GM12878 (cell line): Measurements from ENCODE around the gene TBC1D1.

Experiments used
- BRCA1 ChIP-seq: IDR thresholded peaks from 2 replicates; pipeline ENCODE4 v1.6.1; 2011; ENCODE audit warnings: low read depth, low read length, improper control_type of control experiment
- EZH2 ChIP-seq: IDR thresholded peaks from 2 replicates; pipeline ENCODE4 v1.6.1; 2012; ENCODE audit warnings: low read depth, mild to moderate bottlenecking, control low read depth, inconsistent platforms, low read length, borderline replicate concordance; ENCODE audit not compliant: control insufficient read depth
- FOXM1 ChIP-seq: IDR thresholded peaks from 2 replicates; pipeline ENCODE4 v1.6.1; 2012; ENCODE audit warnings: low read depth, mild to moderate bottlenecking, inconsistent platforms, low read length, moderate library complexity
- JUND ChIP-seq: IDR thresholded peaks from 2 replicates; pipeline ENCODE4 v1.6.1; 2012; ENCODE audit warnings: low read depth, mild to moderate bottlenecking, low read length, improper control_type of control experiment, moderate library complexity
- MEF2A ChIP-seq: IDR thresholded peaks from 2 replicates; pipeline ENCODE4 v1.6.1; 2011; ENCODE audit warnings: low read depth, mild to moderate bottlenecking, low read length, moderate library complexity; ENCODE audit not compliant: insufficient read depth
- POLR2A ChIP-seq: IDR thresholded peaks from 2 replicates; pipeline ENCODE4 v1.6.1; 2011; ENCODE audit warnings: low read depth, mild to moderate bottlenecking, low read length
- TF ChIP-seq, protein P1 (sequence below): IDR thresholded peaks from 2 replicates; pipeline ENCODE4 v1.6.1; 2011; ENCODE audit warnings: mild to moderate bottlenecking, low read depth, low read length, moderate library complexity; ENCODE audit not compliant: insufficient replicate concordance
- TF ChIP-seq, protein P2 (sequence below), 3 experiments: IDR thresholded peaks in 2 of 3; conservative IDR thresholded peaks in 1 of 3; 2 replicates each; pipeline ENCODE4 v1.5.1; 2011; ENCODE audit warnings: low read depth in 3 of 3, low read length in 3 of 3, mild to moderate bottlenecking in 3 of 3, control low read depth in 2 of 3, moderate library complexity in 2 of 3, inconsistent platforms in 1 of 3, mixed read lengths in 1 of 3; ENCODE audit not compliant: control insufficient read depth in 2 of 3, insufficient read depth in 1 of 3; ENCODE audit errors: extremely low read depth in 1 of 3
- TF ChIP-seq, protein P3 (sequence below): IDR thresholded peaks from 2 replicates; pipeline ENCODE4 v1.6.1; 2012; ENCODE audit warnings: low read length, inconsistent platforms
- TF ChIP-seq, protein P4 (sequence below): IDR thresholded peaks from 2 replicates; pipeline ENCODE4 v1.6.1; 2012; ENCODE audit warnings: low read depth, low read length, improper control_type of control experiment

DNA sequence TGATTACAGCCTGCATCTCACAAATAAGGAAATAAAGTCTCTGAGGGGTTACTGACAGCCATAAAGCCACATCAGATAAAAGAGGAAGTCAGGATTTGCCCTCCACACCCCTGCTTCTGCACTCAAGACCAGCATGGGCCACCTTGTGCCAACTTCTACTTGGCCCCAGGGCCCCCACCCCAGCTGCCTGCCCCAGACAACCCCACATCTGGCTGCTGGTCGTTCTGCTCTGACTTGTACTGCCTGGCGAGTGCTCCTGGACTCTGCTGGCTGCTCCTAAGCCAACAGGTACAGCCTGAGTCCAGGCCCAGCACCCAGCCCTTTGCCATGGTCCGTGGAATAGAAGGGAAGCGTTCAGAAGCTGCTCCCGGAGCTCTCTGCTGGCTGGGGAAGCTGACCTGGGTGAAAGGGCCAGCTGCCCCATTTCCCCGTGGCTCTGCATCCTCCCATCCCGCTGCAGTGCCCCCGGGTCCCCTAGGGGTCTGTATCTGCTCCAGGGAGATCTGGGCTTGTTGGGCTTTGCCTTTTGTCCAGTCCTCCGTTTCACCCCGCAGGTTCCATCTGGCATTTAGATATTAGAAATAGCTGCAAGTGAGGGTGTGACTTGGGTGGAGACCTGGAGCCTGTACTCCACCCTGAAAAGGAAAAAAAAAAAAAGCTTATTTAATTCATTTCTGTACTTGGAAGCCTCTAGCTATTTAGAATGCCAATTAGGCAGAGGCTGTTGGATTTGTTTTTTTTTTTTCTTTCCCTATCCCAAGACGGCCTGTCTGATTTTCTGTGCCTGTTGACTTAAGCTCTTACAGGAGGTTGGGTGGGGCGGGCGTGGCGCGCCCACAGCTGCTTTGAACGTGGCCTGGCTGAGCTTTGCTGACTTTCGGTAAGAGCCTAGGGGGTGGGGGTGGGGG lies 264.1 kb downstream of the TBC1D1 start:
- TF ChIP-seq, protein P1, sequence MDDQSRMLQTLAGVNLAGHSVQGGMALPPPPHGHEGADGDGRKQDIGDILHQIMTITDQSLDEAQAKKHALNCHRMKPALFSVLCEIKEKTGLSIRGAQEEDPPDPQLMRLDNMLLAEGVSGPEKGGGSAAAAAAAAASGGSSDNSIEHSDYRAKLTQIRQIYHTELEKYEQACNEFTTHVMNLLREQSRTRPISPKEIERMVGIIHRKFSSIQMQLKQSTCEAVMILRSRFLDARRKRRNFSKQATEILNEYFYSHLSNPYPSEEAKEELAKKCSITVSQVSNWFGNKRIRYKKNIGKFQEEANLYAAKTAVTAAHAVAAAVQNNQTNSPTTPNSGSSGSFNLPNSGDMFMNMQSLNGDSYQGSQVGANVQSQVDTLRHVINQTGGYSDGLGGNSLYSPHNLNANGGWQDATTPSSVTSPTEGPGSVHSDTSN: no peak
- no peak for TF ChIP-seq POLR2A
- TF ChIP-seq JUND: no peak
- no peak for TF ChIP-seq BRCA1
- no peak for TF ChIP-seq MEF2A
- TF ChIP-seq, protein P2, sequence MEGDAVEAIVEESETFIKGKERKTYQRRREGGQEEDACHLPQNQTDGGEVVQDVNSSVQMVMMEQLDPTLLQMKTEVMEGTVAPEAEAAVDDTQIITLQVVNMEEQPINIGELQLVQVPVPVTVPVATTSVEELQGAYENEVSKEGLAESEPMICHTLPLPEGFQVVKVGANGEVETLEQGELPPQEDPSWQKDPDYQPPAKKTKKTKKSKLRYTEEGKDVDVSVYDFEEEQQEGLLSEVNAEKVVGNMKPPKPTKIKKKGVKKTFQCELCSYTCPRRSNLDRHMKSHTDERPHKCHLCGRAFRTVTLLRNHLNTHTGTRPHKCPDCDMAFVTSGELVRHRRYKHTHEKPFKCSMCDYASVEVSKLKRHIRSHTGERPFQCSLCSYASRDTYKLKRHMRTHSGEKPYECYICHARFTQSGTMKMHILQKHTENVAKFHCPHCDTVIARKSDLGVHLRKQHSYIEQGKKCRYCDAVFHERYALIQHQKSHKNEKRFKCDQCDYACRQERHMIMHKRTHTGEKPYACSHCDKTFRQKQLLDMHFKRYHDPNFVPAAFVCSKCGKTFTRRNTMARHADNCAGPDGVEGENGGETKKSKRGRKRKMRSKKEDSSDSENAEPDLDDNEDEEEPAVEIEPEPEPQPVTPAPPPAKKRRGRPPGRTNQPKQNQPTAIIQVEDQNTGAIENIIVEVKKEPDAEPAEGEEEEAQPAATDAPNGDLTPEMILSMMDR (IDR thresholded peaks at IDR 0.05 in 2 of 3, conservative IDR thresholded peaks at IDR 0.05 in 1 of 3; ENCODE audit: control insufficient read depth in 2 of 3, extremely low read depth in 1 of 3, insufficient read depth in 1 of 3, low read depth in 3 of 3, low read length in 3 of 3): no peak
- TF ChIP-seq, protein P3, sequence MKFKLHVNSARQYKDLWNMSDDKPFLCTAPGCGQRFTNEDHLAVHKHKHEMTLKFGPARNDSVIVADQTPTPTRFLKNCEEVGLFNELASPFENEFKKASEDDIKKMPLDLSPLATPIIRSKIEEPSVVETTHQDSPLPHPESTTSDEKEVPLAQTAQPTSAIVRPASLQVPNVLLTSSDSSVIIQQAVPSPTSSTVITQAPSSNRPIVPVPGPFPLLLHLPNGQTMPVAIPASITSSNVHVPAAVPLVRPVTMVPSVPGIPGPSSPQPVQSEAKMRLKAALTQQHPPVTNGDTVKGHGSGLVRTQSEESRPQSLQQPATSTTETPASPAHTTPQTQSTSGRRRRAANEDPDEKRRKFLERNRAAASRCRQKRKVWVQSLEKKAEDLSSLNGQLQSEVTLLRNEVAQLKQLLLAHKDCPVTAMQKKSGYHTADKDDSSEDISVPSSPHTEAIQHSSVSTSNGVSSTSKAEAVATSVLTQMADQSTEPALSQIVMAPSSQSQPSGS: no peak
- no peak for TF ChIP-seq FOXM1
- no peak for TF ChIP-seq EZH2
- TF ChIP-seq, protein P4, sequence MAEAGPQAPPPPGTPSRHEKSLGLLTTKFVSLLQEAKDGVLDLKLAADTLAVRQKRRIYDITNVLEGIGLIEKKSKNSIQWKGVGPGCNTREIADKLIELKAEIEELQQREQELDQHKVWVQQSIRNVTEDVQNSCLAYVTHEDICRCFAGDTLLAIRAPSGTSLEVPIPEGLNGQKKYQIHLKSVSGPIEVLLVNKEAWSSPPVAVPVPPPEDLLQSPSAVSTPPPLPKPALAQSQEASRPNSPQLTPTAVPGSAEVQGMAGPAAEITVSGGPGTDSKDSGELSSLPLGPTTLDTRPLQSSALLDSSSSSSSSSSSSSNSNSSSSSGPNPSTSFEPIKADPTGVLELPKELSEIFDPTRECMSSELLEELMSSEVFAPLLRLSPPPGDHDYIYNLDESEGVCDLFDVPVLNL: no peak
